Right lobe of liver (tissue), 4 donors: ENCODE results near the gene AMPH.

Experiments used
- POLR2A ChIP-seq: fragments of 450-650 bp; IDR thresholded peaks from one replicate; pipeline ENCODE4 v1.6.1; 2017; ENCODE audit warnings: antibody characterized with exemption, mild to moderate bottlenecking
- TF ChIP-seq, protein P1 (sequence below), 4 donors: fragments of 200-600 bp in 3 of 4; fragments of 450-650 bp in 1 of 4; IDR thresholded peaks; one replicate each; pipeline versions ENCODE4 v1.5.1 to v1.8.0; 2016 to 2022; ENCODE audit warnings: antibody characterized with exemption in 4 of 4, mild to moderate bottlenecking in 2 of 4
- donor health status: DM: no; HTN: no; CAD: no.
- donor health status: DM: no; HTN: no; CAD: no.
- donor health status: DM: no; HTN: yes; CAD: no.

DNA sequence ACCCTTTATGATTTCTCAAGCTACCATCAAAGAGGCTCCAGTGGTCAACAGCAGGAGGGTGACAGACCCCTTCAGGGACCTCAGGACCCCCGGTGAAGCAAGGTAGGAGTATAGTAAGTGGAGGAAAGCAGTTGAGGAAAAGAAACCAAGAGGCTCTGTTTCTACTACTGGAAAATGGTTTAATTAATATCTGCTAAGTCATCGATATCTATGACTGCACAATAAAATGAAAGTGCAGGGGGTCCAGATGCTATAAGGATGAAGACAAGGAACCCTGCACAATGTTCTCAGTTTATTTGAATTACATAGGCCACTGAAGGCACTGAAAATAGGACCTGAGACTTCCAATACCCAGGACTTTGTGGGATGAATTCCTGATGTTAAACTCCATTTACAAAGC lies 23.7 kb downstream of the AMPH start:
- TF ChIP-seq, protein P1, sequence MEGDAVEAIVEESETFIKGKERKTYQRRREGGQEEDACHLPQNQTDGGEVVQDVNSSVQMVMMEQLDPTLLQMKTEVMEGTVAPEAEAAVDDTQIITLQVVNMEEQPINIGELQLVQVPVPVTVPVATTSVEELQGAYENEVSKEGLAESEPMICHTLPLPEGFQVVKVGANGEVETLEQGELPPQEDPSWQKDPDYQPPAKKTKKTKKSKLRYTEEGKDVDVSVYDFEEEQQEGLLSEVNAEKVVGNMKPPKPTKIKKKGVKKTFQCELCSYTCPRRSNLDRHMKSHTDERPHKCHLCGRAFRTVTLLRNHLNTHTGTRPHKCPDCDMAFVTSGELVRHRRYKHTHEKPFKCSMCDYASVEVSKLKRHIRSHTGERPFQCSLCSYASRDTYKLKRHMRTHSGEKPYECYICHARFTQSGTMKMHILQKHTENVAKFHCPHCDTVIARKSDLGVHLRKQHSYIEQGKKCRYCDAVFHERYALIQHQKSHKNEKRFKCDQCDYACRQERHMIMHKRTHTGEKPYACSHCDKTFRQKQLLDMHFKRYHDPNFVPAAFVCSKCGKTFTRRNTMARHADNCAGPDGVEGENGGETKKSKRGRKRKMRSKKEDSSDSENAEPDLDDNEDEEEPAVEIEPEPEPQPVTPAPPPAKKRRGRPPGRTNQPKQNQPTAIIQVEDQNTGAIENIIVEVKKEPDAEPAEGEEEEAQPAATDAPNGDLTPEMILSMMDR (IDR thresholded peaks at IDR 0.05): no peak
- TF ChIP-seq POLR2A: no peak
